HepG2 (cell line): Measurements from ENCODE around the gene SLC6A8. TPM values are rescaled to one million over a fixed set of nuclear protein-coding genes. Genes with fewer than 3 reads are reported as not detected.

ENCODE experiments used
- ETV5 ChIP-seq: IDR thresholded peaks from 2 replicates; pipeline ENCODE4 v1.6.1; 2018; ENCODE audit warnings: missing biosample characterization, missing genetic modification reagents, inconsistent platforms, borderline replicate concordance
- FOXK1 ChIP-seq: sonication (generic); formaldehyde crosslinking; IDR thresholded peaks from 2 replicates; pipeline ENCODE4 v1.4.0; 2020; ENCODE audit warnings: low read depth, missing genetic modification reagents, borderline replicate concordance
- GPBP1L1 ChIP-seq: sonication (generic); formaldehyde crosslinking; IDR thresholded peaks from 2 replicates; pipeline ENCODE4 v1.5.0; 2020; ENCODE audit warnings: mild to moderate bottlenecking, missing genetic modification reagents
- HMGXB4 ChIP-seq, 2 experiments: sonication (generic) in 1 of 2; formaldehyde crosslinking in 1 of 2; IDR thresholded peaks; 2 replicates each; pipeline versions ENCODE4 v1.4.0 to v1.6.1; 2018 to 2020; ENCODE audit warnings: missing genetic modification reagents in 2 of 2, borderline replicate concordance in 1 of 2, low read depth in 1 of 2, mild to moderate bottlenecking in 1 of 2, missing biosample characterization in 1 of 2
- ISL2 ChIP-seq: sonication (generic); formaldehyde crosslinking; IDR thresholded peaks from 2 replicates; pipeline ENCODE4 v1.5.0; 2020; ENCODE audit warnings: missing genetic modification reagents
- JARID2 ChIP-seq: sonication (generic); formaldehyde crosslinking; IDR thresholded peaks from 2 replicates; pipeline ENCODE4 v1.8.1; 2023; ENCODE audit warnings: missing genetic modification reagents, inconsistent platforms; ENCODE audit not compliant: insufficient replicate concordance
- KDM3A ChIP-seq: IDR thresholded peaks from 2 replicates; pipeline ENCODE4 v1.6.1; 2018; ENCODE audit warnings: low read depth, missing compliant biosample characterization
- REXO4 ChIP-seq: sonication (generic); formaldehyde crosslinking; IDR thresholded peaks from 2 replicates; pipeline ENCODE4 v1.8.0; 2022; ENCODE audit warnings: missing genetic modification reagents, mild to moderate bottlenecking, borderline replicate concordance
- SOX6 ChIP-seq, 2 experiments: fragments of 450-650 bp in 1 of 2; sonication (generic) in 1 of 2; formaldehyde crosslinking in 1 of 2; IDR thresholded peaks; 2 replicates each; pipeline versions ENCODE4 v1.4.0 to v1.6.1; 2017 to 2020; ENCODE audit warnings: antibody characterized with exemption in 1 of 2, mild to moderate bottlenecking in 1 of 2, missing genetic modification reagents in 1 of 2
- SYNCRIP ChIP-seq: fragments of 200-400 bp; formaldehyde crosslinking; IDR thresholded peaks from 2 replicates; pipeline ENCODE4 v1.6.1; 2018; ENCODE audit warnings: mild to moderate bottlenecking, low read depth, low read length; ENCODE audit not compliant: insufficient read depth
- TEAD2 ChIP-seq: sonication (generic); formaldehyde crosslinking; IDR thresholded peaks from 2 replicates; pipeline ENCODE4 v1.9.0; 2021; ENCODE audit warnings: missing genetic modification reagents
- ZBTB42 ChIP-seq: sonication (generic); formaldehyde crosslinking; IDR thresholded peaks from 2 replicates; pipeline ENCODE4 v1.5.0; 2020; ENCODE audit warnings: mild to moderate bottlenecking, missing genetic modification reagents
- ZBTB44 ChIP-seq: sonication (generic); formaldehyde crosslinking; IDR thresholded peaks from 2 replicates; pipeline ENCODE4 v1.4.0; 2020; ENCODE audit warnings: missing genetic modification reagents
- ZNF292 ChIP-seq: sonication (generic); formaldehyde crosslinking; IDR thresholded peaks from 2 replicates; pipeline ENCODE4 v1.8.1; 2022; ENCODE audit warnings: mild to moderate bottlenecking, low read depth, missing genetic modification reagents, borderline replicate concordance
- ZNF770 ChIP-seq: sonication (generic); formaldehyde crosslinking; IDR thresholded peaks from 2 replicates; pipeline ENCODE4 v1.5.0; 2020; ENCODE audit warnings: mild to moderate bottlenecking, missing genetic modification reagents
- ZNF782 ChIP-seq: sonication (generic); formaldehyde crosslinking; IDR thresholded peaks from 2 replicates; pipeline ENCODE4 v1.4.0; 2020; ENCODE audit warnings: missing genetic modification reagents, mild to moderate bottlenecking, borderline replicate concordance
- polyA plus RNA-seq, 8 experiments: library from polyadenylated mRNA; depleted of rRNA in 3 of 8; stranded (reverse) in 7 of 8; unstranded in 1 of 8; fragments of >200 nt; fragmentation: Illumina TruSeq in 4 of 8; extraction: Trizol in 4 of 8; gene quantifications; 2 replicates each; pipeline versions ENCODE4 v1.2.1 to v1.2.3, GENCODE V29; 2011 to 2016; ENCODE audit warnings: low read depth in 4 of 8, missing spikeins in 1 of 8, mixed read lengths in 1 of 8; ENCODE audit not compliant: insufficient read depth in 1 of 8
- total RNA-seq, 5 experiments: library from RNA; depleted of rRNA; stranded (reverse); fragments of >200 nt; fragmentation: Illumina TruSeq; extraction: Trizol; gene quantifications; 2 replicates each; pipeline ENCODE4 v1.2.3, GENCODE V29; 2016; ENCODE audit warnings: low read depth in 1 of 5

Gene SLC6A8
- total and polyA plus RNA-seq, 2 of the 13 experiments (the other 11 are each of a cell fraction or from before 2014, with no cell fraction given): 13.9 to 176 TPM

- TF ChIP-seq ZBTB44 (CRISPR knock-in tag): no peak
- TF ChIP-seq SOX6 (IDR thresholded peaks at IDR 0.05): no peak
- peak; percentile 10; the same call in 1 of the 2 replicates for TF ChIP-seq SOX6 (CRISPR knock-in tag; IDR thresholded peaks at IDR 0.05)
- no peak for TF ChIP-seq ZNF770
- no peak for TF ChIP-seq KDM3A (CRISPR knock-in tag)
- TF ChIP-seq TEAD2 (CRISPR knock-in tag): no peak
- no peak for TF ChIP-seq ZBTB42 (CRISPR knock-in tag)
- no peak for TF ChIP-seq ETV5
- no peak for TF ChIP-seq FOXK1 (CRISPR knock-in tag)
- no peak for TF ChIP-seq REXO4 (CRISPR knock-in tag)
- TF ChIP-seq ISL2: no peak
- no peak for TF ChIP-seq ZNF782 (CRISPR knock-in tag)
- no peak for TF ChIP-seq HMGXB4 (CRISPR knock-in tag; IDR thresholded peaks at IDR 0.05; ENCODE audit: borderline replicate concordance in 1 of 2, low read depth in 1 of 2)
- TF ChIP-seq JARID2: no peak
- TF ChIP-seq SYNCRIP: no peak
- no peak for TF ChIP-seq GPBP1L1
- TF ChIP-seq ZNF292 (CRISPR knock-in tag): no peak
Measured at GRCh38 chrX:153724252-153725038, 36.7 kb downstream of the SLC6A8 start, which contains the start of the genes ABCD1 and BCAP31 (continued).
